Tibial nerve (tissue), 4 donors: ENCODE data around the gene INPP1. TPM values are rescaled to one million over a fixed set of nuclear protein-coding genes. Genes with fewer than 3 reads are reported as not detected.

Experiments used
- DNase-seq, 2 donors: peaks; one replicate each; pipeline ENCODE4 v3.0.0-alpha.2; 2019; ENCODE audit warnings: low spot score in 2 of 2
- H3K27ac ChIP-seq, 4 donors: fragments of 200-600 bp; sonication (generic) in 3 of 4; one replicate each; pipeline ENCODE4 v1.5.1; 2017 to 2019; ENCODE audit warnings: mild to moderate bottlenecking in 1 of 4
- H3K27me3 ChIP-seq, 2 donors: fragments of 200-600 bp; sonication (generic) in 1 of 2; one replicate each; pipeline versions ENCODE4 v1.5.1 to v1.6.0; 2017 to 2019
- H3K36me3 ChIP-seq, 3 donors: fragments of 200-600 bp; sonication (generic); one replicate each; pipeline ENCODE4 v1.5.1; 2018 to 2019
- H3K4me1 ChIP-seq, 4 donors: fragments of 200-600 bp; sonication (generic) in 3 of 4; one replicate each; pipeline ENCODE4 v1.5.1; 2017 to 2019
- H3K4me3 ChIP-seq, 4 donors: fragments of 200-600 bp; sonication (generic) in 3 of 4; one replicate each; pipeline ENCODE4 v1.5.1; 2017 to 2019; ENCODE audit warnings: mild to moderate bottlenecking in 1 of 4, moderate library complexity in 1 of 4
- H3K9me3 ChIP-seq, 4 donors: fragments of 200-600 bp; sonication (generic) in 3 of 4; one replicate each; pipeline ENCODE4 v1.5.1; 2017 to 2019
- EP300 ChIP-seq, 2 donors: sonication (generic); formaldehyde crosslinking; IDR thresholded peaks; one replicate each; pipeline ENCODE4 v1.6.1; 2017; ENCODE audit warnings: antibody characterized with exemption in 2 of 2, mild to moderate bottlenecking in 1 of 2
- POLR2A ChIP-seq, 2 donors: fragments of 450-650 bp; IDR thresholded peaks; one replicate each; pipeline ENCODE4 v1.6.1; 2017; ENCODE audit warnings: antibody characterized with exemption in 2 of 2, mild to moderate bottlenecking in 2 of 2, moderate library complexity in 2 of 2
- WGBS, 2 donors: methylation state at CpG; one replicate each; pipeline ENCODE4 v1.1.5; 2018; 5-methylcytosine and 5-hydroxymethylcytosine counted together
- total RNA-seq, 4 donors: library from RNA; depleted of rRNA; stranded (reverse); fragments of >200 nt; gene quantifications; one replicate each; pipeline ENCODE4 v1.1.0, GENCODE V29; 2016
- TF ChIP-seq, protein P1 (sequence below), 5 experiments: fragments of 200-600 bp in 3 of 5; fragments of 450-650 bp in 2 of 5; sonication (generic) in 3 of 5; IDR thresholded peaks; one replicate each; pipeline ENCODE4 v1.5.1; 2016 to 2019; ENCODE audit warnings: antibody characterized with exemption in 5 of 5, mild to moderate bottlenecking in 3 of 5, moderate library complexity in 2 of 5

The INPP1 gene
- total RNA-seq, 4 donors from 2014 or later = 14.7 to 21.0 (median 15.8) TPM

DNA sequence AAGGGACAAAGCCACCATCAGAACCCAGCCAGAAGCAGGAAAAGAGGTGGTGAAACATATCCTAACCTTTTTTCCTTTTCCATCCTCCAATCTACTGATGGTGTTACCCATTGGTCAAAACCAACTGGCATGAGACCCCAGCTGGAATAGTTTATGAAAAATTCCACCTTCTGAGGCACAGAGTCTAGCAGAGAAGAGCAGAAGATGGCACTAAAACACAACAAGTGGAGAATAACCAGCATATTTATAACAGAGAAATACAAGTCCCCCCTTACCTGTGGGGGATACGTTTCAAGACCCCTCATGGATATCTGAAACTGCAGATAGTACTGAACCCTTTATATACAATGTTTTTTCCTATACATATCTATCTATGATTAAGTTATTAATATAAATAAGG lies 4.9 kb upstream of the INPP1 start:
- Histone ChIP-seq H3K4me1 (peaks cover 0 to 8% (median 0%) of the 10 kb centered on the region in 4 donors), H3K9me3 (no peaks in the 10 kb centered on the region), H3K27ac (no peak overlapping the region), H3K27me3 (no peaks in the 10 kb centered on the region), H3K4me3 (no peak overlapping the region), H3K36me3 (no peaks in the 10 kb centered on the region)
- no peak for DNase-seq
- 78 to 81% methylated on average over 1 of the region's 1 CpG for WGBS, 2 donors
- no peak for TF ChIP-seq EP300 (IDR thresholded peaks at IDR 0.05)

- TF ChIP-seq, protein P1, sequence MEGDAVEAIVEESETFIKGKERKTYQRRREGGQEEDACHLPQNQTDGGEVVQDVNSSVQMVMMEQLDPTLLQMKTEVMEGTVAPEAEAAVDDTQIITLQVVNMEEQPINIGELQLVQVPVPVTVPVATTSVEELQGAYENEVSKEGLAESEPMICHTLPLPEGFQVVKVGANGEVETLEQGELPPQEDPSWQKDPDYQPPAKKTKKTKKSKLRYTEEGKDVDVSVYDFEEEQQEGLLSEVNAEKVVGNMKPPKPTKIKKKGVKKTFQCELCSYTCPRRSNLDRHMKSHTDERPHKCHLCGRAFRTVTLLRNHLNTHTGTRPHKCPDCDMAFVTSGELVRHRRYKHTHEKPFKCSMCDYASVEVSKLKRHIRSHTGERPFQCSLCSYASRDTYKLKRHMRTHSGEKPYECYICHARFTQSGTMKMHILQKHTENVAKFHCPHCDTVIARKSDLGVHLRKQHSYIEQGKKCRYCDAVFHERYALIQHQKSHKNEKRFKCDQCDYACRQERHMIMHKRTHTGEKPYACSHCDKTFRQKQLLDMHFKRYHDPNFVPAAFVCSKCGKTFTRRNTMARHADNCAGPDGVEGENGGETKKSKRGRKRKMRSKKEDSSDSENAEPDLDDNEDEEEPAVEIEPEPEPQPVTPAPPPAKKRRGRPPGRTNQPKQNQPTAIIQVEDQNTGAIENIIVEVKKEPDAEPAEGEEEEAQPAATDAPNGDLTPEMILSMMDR (IDR thresholded peaks at IDR 0.05) = no peak
- TF ChIP-seq POLR2A (IDR thresholded peaks at IDR 0.05) (no peak), EP300 (IDR thresholded peaks at IDR 0.05) (no peak)
- no peak overlapping the region for H3K27ac ChIP-seq
- H3K9me3 ChIP-seq = no peaks in the 10 kb centered on the region
- DNase-seq = no peak
- WGBS, 2 donors = 73 to 74% methylated on average over 1 of the region's 1 CpG
- no peaks in the 10 kb centered on the region for H3K27me3 ChIP-seq
- H3K36me3 ChIP-seq = no peaks in the 10 kb centered on the region
- peaks cover 0 to 10% (median under 1%) of the 10 kb centered on the region in 4 donors for H3K4me1 ChIP-seq
- H3K4me3 ChIP-seq = no peak overlapping the region
Measured at GRCh38 chr2:190339394-190339793, 4.0 kb upstream of the INPP1 start.

- no peak overlapping the region for H3K4me3 ChIP-seq
- TF ChIP-seq EP300 (IDR thresholded peaks at IDR 0.05) (no peak), POLR2A (IDR thresholded peaks at IDR 0.05) (no peak)
- TF ChIP-seq, protein P1 (IDR thresholded peaks at IDR 0.05) = no peak
- no peak for DNase-seq
- H3K27me3 ChIP-seq = no peaks in the 10 kb centered on the region
- H3K9me3 ChIP-seq = no peaks in the 10 kb centered on the region
- WGBS, 2 donors = 36 to 53% methylated on average over 2 of the region's 2 CpGs
- peaks cover 0 to 19% (median 8%) of the 10 kb centered on the region in 4 donors for H3K4me1 ChIP-seq
- H3K36me3 ChIP-seq = no peaks in the 10 kb centered on the region
- no peak overlapping the region for H3K27ac ChIP-seq
Measured at GRCh38 chr2:190340369-190340768, 3.0 kb upstream of the INPP1 start.

DNA sequence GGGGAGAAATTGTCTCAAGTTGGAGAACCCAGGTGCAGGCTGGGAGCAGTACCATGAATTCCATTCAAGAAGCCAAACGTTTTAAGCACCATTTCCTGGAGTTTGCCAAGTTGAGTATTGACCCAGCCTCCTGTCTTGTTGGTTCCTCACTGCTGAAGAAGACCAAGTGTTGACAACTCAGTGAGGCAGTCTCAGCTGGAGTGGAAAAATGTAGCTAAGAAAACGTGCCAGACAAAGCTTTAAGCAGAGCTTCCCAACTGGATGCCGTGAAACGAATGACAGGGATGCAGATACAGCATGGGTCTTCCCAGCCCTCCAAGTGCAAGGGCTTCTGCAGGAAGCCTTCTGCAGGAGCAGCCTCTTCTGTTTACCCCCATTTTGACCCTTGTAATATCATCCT lies 778 bp upstream of the INPP1 start:
- 49 to 51% methylated on average over 4 of the region's 4 CpGs for WGBS, 2 donors
- Histone ChIP-seq H3K36me3 (no peaks in the 10 kb centered on the region), H3K9me3 (no peaks in the 10 kb centered on the region), H3K4me1 (peaks cover 0 to 32% (median 9%) of the 10 kb centered on the region in 4 donors), H3K27ac (peak overlapping the region; percentile 85 to 94 (median 93)), H3K4me3 (no peak overlapping the region), H3K27me3 (no peaks in the 10 kb centered on the region)
- TF ChIP-seq, protein P1 (IDR thresholded peaks at IDR 0.05) = no peak
- no peak for TF ChIP-seq EP300 (IDR thresholded peaks at IDR 0.05)
- no peak for TF ChIP-seq POLR2A (IDR thresholded peaks at IDR 0.05)
- no peak for DNase-seq

DNA sequence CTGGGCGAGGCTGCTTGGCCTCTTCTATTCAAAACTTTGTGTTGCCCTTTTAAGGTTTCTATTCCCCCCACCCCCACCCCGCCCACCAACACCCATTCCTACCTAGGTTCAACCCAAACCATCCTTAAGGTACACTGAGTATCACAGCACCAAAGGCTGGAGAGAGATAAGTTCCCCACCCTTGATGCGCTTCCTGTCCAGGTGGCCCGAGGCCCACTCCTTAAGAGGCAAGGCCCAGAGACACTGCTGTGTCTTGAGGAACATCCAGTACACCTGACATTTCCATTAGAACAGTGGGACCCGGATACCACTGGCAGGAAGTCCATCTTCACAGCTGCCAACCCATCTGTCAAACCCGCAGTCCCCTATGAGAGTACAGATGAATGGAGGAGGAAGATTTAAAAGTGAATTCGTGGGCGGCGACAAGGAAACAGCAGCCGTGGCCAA lies 277 bp upstream of the INPP1 start:
- Histone ChIP-seq H3K36me3 (no peaks in the 10 kb centered on the region), H3K27me3 (no peaks in the 10 kb centered on the region), H3K9me3 (no peaks in the 10 kb centered on the region), H3K27ac (peak overlapping the region; percentile 85 to 94 (median 93)), H3K4me1 (peaks cover 0 to 32% (median 9%) of the 10 kb centered on the region in 4 donors), H3K4me3 (peak overlapping the region; percentile 61 to 83 (median 70))
- 31 to 35% methylated on average over 10 of the region's 10 CpGs for WGBS, 2 donors
- peak in 1 of 2 donors; percentile 47 for DNase-seq
- TF ChIP-seq EP300 (IDR thresholded peaks at IDR 0.05) (no peak), POLR2A (IDR thresholded peaks at IDR 0.05) (no peak)
- TF ChIP-seq, protein P1 (IDR thresholded peaks at IDR 0.05) = no peak
